Measurements from ENCODE around the gene RAPGEF1. TPM values are rescaled to one million over a fixed set of nuclear protein-coding genes. Genes with fewer than 3 reads are reported as not detected.

RAPGEF1 gene
- total and polyA plus RNA-seq, 12 donors = 14.5 to 136 (median 49.1) TPM

GRCh38 chr9:131641618-131642495 lies 98.0 kb downstream of the RAPGEF1 start:
- no peak for DNase-seq
- intact Hi-C loops (cut with DNase I) = no loop called here
- Histone ChIP-seq H3K4me1 (replicated peaks in 1 of 2) (no peaks in the 10 kb centered on the region), H3K27ac (peak overlapping the region in 1 of 5 donors; percentile 53), H3K27me3 (no peaks in the 10 kb centered on the region), H3K36me3 (replicated peaks in 1 of 2) (peaks cover 0 to 21% of the 10 kb centered on the region in 2 donors), H3K9me3 (replicated peaks in 1 of 3) (no peaks in the 10 kb centered on the region), H3K4me3 (no peak overlapping the region)
- WGBS, 4 donors = 84 to 92% (median 86%) methylated on average over 18 of the region's 18 CpGs
- TF ChIP-seq CTCF (IDR thresholded peaks at IDR 0.05) = no peak
- TF ChIP-seq POLR2A (IDR thresholded peaks at IDR 0.05) = no peak

- peak overlapping the region in 2 of 5 donors; percentile 32 to 53 for H3K27ac ChIP-seq
- no peaks in the 10 kb centered on the region for H3K9me3 ChIP-seq (replicated peaks in 1 of 3)
- peak in 4 of 7 donors; percentile 63 to 78 (median 72) for DNase-seq
- TF ChIP-seq POLR2A (IDR thresholded peaks at IDR 0.05) = no peak
- TF ChIP-seq CTCF (IDR thresholded peaks at IDR 0.05) = peak in 1 of 6 experiments; percentile 12
- H3K27me3 ChIP-seq = no peaks in the 10 kb centered on the region
- intact Hi-C loops (cut with DNase I) = no loop called here
- peaks cover 0 to 6% of the 10 kb centered on the region in 2 donors for H3K4me1 ChIP-seq (replicated peaks in 1 of 2)
- no peak overlapping the region for H3K4me3 ChIP-seq
- 79 to 94% (median 90%) methylated on average over 11 of the region's 11 CpGs for WGBS, 4 donors
- H3K36me3 ChIP-seq (replicated peaks in 1 of 2) = peaks cover 0 to 21% of the 10 kb centered on the region in 2 donors
Observed at GRCh38 chr9:131640438-131641137, 99.3 kb downstream of the RAPGEF1 start.

GRCh38 chr9:131639769-131640437 lies 100.0 kb downstream of the RAPGEF1 start:
- no peaks in the 10 kb centered on the region for H3K27me3 ChIP-seq
- H3K9me3 ChIP-seq (replicated peaks in 1 of 3) = no peaks in the 10 kb centered on the region
- WGBS, 4 donors = 69 to 90% (median 83%) methylated on average over 9 of the region's 9 CpGs
- H3K4me1 ChIP-seq (replicated peaks in 1 of 2) = peaks cover 2 to 11% of the 10 kb centered on the region in 2 donors
- peak overlapping the region in 2 of 5 donors; percentile 32 to 53 for H3K27ac ChIP-seq
- intact Hi-C loops (cut with DNase I) = no loop called here
- no peak for DNase-seq
- no peak for TF ChIP-seq CTCF (IDR thresholded peaks at IDR 0.05)
- TF ChIP-seq POLR2A (IDR thresholded peaks at IDR 0.05) = no peak
- peaks cover 0 to 21% of the 10 kb centered on the region in 2 donors for H3K36me3 ChIP-seq (replicated peaks in 1 of 2)
- no peak overlapping the region for H3K4me3 ChIP-seq

GRCh38 chr9:131636593-131636992 lies 103.3 kb downstream of the RAPGEF1 start:
- 69 to 86% (median 74%) methylated on average over 5 to 6 of the region's 6 CpGs for WGBS, 4 donors
- intact Hi-C loops (cut with DNase I) = no loop called here
- DNase-seq = no peak
- Histone ChIP-seq H3K4me1 (replicated peaks in 1 of 2) (peaks cover 6 to 15% of the 10 kb centered on the region in 2 donors), H3K27ac (peak overlapping the region; percentile 64 to 93 (median 90)), H3K36me3 (replicated peaks in 1 of 2) (peaks cover 0 to 11% of the 10 kb centered on the region in 2 donors), H3K27me3 (no peaks in the 10 kb centered on the region), H3K4me3 (no peak overlapping the region), H3K9me3 (replicated peaks in 1 of 3) (no peaks in the 10 kb centered on the region)
- TF ChIP-seq CTCF (IDR thresholded peaks at IDR 0.05) (no peak), POLR2A (IDR thresholded peaks at IDR 0.05) (no peak)
